Activated naive CD8-positive, alpha-beta T cell (primary cell): Measurements from ENCODE around the gene ADAM23.

ENCODE experiments used
- H3K27ac Mint-ChIP-seq: one replicate; pipeline ENCODE4 v1.8.0; 2021; ENCODE audit warnings: mixed read lengths
- H3K27me3 Mint-ChIP-seq: one replicate; pipeline ENCODE4 v1.8.0; 2021; ENCODE audit warnings: mixed read lengths
- H3K36me3 Mint-ChIP-seq: one replicate; pipeline ENCODE4 v1.8.0; 2021; ENCODE audit warnings: mixed read lengths
- H3K4me1 Mint-ChIP-seq: one replicate; pipeline ENCODE4 v1.8.0; 2021; ENCODE audit warnings: low read depth, mixed read lengths
- H3K4me3 Mint-ChIP-seq: one replicate; pipeline ENCODE4 v1.8.0; 2021; ENCODE audit warnings: mild to moderate bottlenecking, mixed read lengths
- H3K9me3 Mint-ChIP-seq: one replicate; pipeline ENCODE4 v1.8.0; 2021; ENCODE audit warnings: low read depth, mixed read lengths

The ADAM23 gene

DNA sequence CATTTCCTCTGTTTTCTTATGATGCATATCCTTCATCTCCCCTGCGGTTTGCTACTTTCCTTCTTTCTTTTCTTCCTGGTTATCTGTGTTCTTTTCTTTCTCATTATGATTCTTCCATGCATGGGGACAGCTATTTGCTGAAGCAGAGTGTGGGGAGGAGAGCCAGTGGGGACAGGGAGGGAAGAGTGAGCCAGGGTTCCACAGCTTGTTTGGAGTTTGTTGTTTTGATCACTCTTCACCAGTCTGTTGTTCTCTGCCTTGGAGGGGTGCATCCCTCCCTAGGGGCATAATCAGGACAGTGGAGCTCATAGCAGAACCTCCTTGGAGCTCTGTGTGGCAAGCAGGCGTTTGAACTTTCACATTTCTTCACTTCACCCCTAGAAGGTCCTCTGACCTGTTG lies 68.0 kb downstream of the ADAM23 start:
- H3K27me3 Mint-ChIP-seq, result peaks cover 3% of the 10 kb centered on the region
- H3K4me3 Mint-ChIP-seq, result no peak overlapping the region
- no peak overlapping the region for H3K27ac Mint-ChIP-seq
- peaks cover 4% of the 10 kb centered on the region for H3K4me1 Mint-ChIP-seq
- no peaks in the 10 kb centered on the region for H3K36me3 Mint-ChIP-seq
- no peaks in the 10 kb centered on the region for H3K9me3 Mint-ChIP-seq

DNA sequence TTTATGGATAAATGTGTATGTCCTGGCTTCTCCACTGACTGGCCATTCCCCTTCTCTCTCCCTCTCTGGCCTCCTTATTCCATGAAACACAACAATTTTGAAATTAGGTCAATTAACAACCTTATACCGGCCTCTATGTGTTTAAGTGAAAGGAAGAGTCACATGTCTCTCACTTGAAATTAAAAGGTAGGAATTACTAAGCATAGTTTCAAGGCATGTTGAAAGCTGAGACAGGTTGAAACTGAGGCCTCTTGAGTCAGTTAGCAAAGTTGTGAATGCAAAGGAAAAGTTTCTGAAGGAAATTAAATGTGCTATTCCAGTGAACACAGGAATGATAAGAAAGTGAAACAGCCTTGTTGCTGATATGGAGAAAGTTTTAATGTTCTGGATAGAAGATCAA lies 69.7 kb downstream of the ADAM23 start:
- Mint-ChIP-seq H3K36me3 (no peaks in the 10 kb centered on the region), H3K27ac (no peak overlapping the region), H3K9me3 (no peaks in the 10 kb centered on the region), H3K27me3 (peaks cover 3% of the 10 kb centered on the region), H3K4me1 (peaks cover 4% of the 10 kb centered on the region), H3K4me3 (no peak overlapping the region)

DNA sequence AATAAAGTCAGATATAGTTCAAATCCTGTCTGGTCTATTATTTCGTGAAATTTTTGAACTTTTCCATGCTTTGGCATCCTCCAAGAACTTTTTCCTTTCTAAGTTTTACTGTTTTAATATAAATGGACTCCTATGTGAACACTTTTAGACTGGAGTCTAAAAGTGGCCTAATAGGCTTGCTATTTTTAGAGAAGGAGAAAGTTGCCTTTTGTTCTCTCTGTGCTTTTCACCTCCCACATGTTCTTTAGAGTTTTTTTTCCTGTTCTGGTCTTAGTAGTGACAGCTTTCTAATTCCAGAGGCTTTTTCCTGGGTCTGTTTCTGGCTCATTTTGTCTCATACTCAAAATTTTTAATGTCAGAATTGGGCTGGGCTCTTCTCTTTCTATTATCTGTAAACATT lies 72.2 kb downstream of the ADAM23 start:
- Mint-ChIP-seq H3K27me3 (peaks cover 5% of the 10 kb centered on the region), H3K9me3 (no peaks in the 10 kb centered on the region), H3K36me3 (no peaks in the 10 kb centered on the region), H3K4me1 (peaks cover 4% of the 10 kb centered on the region), H3K4me3 (no peak overlapping the region), H3K27ac (no peak overlapping the region)

DNA sequence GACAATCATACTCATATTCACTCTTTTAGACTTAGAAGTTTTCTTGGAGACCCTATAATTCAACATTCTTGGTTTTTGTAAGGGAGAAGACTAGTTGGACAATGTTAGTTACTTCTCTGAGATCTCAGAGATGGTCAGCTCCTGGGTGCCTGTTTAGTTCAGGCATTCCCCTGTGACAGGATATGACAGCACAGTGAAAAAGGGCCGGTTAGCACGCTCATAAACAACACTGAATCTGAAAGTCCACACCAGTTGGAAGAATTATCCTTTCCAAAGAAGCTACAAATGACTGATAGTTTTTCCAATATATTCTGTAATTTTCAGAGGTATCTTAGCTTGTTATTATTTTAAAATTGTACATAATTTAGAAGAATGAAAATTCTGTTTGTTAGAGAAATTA lies 75.7 kb downstream of the ADAM23 start:
- H3K36me3 Mint-ChIP-seq, result no peaks in the 10 kb centered on the region
- H3K4me1 Mint-ChIP-seq, result no peaks in the 10 kb centered on the region
- H3K27ac Mint-ChIP-seq, result no peak overlapping the region
- no peaks in the 10 kb centered on the region for H3K9me3 Mint-ChIP-seq
- no peak overlapping the region for H3K4me3 Mint-ChIP-seq
- H3K27me3 Mint-ChIP-seq, result peaks cover 3% of the 10 kb centered on the region

DNA sequence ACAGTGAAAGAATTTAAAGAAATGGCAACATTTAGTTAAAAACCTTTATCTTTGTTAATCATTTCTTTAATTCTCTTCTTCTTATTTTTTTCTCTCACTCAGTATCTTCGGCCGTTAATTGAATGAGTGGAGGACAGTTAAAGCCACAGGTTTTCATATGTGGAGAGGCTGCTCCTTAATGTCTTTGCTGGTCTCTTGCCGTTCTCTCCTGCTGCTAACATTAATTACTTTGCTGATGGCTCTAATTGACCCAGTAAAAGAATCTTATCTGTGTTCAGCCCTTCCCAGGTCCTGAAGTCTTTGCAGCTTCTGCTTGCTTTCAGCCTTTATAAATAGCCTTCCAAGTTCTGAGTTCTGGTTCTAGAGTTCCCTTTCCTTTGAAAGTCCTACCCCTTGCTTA lies 77.1 kb downstream of the ADAM23 start:
- H3K9me3 Mint-ChIP-seq, result no peaks in the 10 kb centered on the region
- H3K4me3 Mint-ChIP-seq, result no peak overlapping the region
- H3K27ac Mint-ChIP-seq, result no peak overlapping the region
- peaks cover 2% of the 10 kb centered on the region for H3K27me3 Mint-ChIP-seq
- H3K4me1 Mint-ChIP-seq, result no peaks in the 10 kb centered on the region
- no peaks in the 10 kb centered on the region for H3K36me3 Mint-ChIP-seq

DNA sequence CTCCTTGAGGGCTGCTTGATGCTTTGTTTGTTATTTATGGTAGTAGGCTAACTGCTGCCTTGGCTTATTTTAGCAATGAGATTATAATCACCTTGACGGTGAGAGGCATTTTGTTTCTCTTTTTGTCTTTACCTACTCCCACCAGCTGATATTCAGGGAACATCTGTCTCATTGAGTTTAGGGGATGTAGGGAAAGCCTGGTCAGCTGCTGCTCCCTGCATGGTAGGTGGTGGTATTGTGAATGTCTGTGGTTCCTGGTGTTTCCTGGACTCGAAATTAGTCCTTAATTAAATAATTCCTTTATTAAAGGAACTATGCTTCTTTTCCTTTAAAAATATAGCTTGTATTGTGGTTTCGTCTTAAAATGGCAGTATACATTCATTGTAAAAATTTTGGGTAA lies 77.8 kb downstream of the ADAM23 start:
- Mint-ChIP-seq H3K4me3 (no peak overlapping the region), H3K27me3 (peaks cover 2% of the 10 kb centered on the region), H3K4me1 (no peaks in the 10 kb centered on the region), H3K27ac (no peak overlapping the region), H3K9me3 (no peaks in the 10 kb centered on the region), H3K36me3 (no peaks in the 10 kb centered on the region)

DNA sequence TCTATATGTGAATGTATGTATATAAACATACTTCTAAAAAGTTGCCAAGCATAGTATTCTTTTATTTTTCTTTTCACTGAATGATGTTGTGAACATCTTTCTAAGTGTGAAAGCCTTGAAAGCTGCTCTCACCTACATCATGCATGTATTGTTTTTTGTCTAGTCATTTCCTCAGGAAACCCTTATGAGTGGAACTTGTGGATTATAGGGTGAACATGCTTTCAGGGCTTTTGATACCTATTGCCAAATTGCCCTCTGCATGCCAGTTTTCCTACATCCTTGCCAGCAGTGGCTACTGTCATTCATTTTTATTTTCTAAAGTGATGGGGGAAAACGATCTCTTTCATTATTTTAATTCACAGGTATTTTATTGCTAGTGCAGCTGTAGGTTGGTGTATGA lies 78.3 kb downstream of the ADAM23 start:
- Mint-ChIP-seq H3K27me3 (peaks cover 2% of the 10 kb centered on the region), H3K4me1 (no peaks in the 10 kb centered on the region), H3K9me3 (no peaks in the 10 kb centered on the region), H3K27ac (no peak overlapping the region), H3K36me3 (no peaks in the 10 kb centered on the region), H3K4me3 (no peak overlapping the region)

DNA sequence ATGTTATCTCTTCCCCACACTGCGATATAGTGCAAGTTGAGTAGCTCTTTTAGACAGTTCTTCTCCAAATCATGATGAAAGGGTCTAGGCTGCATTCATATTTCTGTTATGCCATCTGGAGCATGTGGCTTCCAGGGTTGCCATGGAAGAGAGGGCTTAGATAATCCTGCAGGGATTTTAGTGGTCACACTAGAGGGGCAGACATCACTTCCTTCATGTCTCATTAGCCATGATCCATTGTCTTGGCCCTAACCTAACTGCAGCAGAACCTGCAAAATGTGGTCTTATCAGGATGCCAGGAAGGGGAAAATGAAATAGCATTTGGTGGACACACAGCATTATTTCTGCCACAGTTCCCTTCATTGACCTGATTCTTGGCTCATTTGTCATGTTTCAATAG lies 83.1 kb downstream of the ADAM23 start:
- Mint-ChIP-seq H3K27me3 (peaks cover 7% of the 10 kb centered on the region), H3K4me1 (peaks cover 11% of the 10 kb centered on the region), H3K36me3 (no peaks in the 10 kb centered on the region), H3K9me3 (no peaks in the 10 kb centered on the region), H3K4me3 (no peak overlapping the region), H3K27ac (no peak overlapping the region)

DNA sequence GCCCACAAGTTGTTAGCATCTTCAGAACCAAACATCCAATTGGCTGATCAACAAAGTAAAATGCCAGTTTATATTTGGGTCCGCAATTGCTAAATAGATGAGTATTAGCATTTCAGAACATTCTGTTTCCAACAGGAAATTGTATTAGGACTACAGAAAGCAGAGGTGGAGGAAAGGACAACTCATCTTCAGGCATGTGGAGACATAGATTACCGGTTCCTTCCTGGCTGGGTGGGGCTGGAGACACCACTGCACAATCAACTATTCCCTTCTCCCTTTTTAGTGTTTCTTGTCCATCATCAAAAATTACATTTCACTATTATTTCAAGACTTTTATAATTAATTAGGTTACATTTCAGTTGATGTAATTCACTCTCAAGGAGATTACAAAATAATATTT lies 83.8 kb downstream of the ADAM23 start:
- no peaks in the 10 kb centered on the region for H3K9me3 Mint-ChIP-seq
- H3K4me3 Mint-ChIP-seq, result no peak overlapping the region
- H3K4me1 Mint-ChIP-seq, result peaks cover 13% of the 10 kb centered on the region
- peaks cover 7% of the 10 kb centered on the region for H3K27me3 Mint-ChIP-seq
- no peak overlapping the region for H3K27ac Mint-ChIP-seq
- no peaks in the 10 kb centered on the region for H3K36me3 Mint-ChIP-seq

DNA sequence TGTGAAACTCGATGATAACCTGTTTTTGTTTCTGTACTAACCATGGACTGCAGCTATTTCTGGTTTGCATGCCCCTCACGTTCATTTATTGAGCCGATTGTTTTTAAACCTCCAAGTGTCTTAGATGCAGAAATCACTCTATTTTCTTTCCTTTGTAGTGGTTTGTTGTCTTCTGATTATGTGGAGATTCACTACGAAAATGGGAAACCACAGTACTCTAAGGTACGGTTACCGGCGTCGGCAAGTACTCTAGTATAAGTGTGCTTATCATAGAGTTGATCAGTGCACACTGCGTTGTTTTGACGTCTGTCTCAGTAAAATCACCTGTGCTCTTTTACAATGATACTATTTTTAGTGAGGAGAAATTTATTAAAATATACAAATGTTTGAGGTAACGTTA lies 87.4 kb downstream of the ADAM23 start:
- H3K9me3 Mint-ChIP-seq, result no peaks in the 10 kb centered on the region
- no peaks in the 10 kb centered on the region for H3K36me3 Mint-ChIP-seq
- H3K4me1 Mint-ChIP-seq, result peaks cover 13% of the 10 kb centered on the region
- peaks cover 16% of the 10 kb centered on the region for H3K27me3 Mint-ChIP-seq
- peak overlapping the region; percentile 65 for H3K4me3 Mint-ChIP-seq
- H3K27ac Mint-ChIP-seq, result no peak overlapping the region

DNA sequence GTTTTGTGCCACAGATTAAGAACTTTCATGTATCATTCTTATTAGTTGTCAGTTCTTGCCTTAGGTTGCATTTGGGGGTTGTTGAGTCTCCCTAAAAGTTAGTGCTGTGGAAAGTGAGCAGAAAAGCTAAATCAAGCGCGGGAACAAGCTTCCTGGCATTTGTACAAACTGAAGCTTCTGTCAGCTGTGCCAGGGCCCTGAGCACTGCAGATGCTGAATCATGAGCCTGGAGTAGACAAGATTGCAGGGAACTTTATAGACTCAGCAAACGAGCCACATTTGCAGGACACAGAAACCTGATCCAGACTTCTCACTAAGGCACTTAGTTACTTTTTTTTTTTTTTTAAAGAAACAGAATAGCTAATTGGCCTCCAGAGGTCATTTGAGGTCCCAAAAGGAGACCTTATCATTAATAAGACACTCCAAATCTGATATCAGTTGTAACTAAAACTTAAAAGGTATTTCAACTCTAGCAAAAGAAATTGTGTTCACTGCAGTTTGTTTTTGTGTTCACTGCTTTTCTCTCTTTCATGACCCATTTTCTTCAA lies 88.7 kb downstream of the ADAM23 start:
- H3K27me3 Mint-ChIP-seq, result peaks cover 16% of the 10 kb centered on the region
- H3K27ac Mint-ChIP-seq, result no peak overlapping the region
- no peaks in the 10 kb centered on the region for H3K36me3 Mint-ChIP-seq
- H3K9me3 Mint-ChIP-seq, result no peaks in the 10 kb centered on the region
- H3K4me3 Mint-ChIP-seq, result no peak overlapping the region
- H3K4me1 Mint-ChIP-seq, result peaks cover 13% of the 10 kb centered on the region

DNA sequence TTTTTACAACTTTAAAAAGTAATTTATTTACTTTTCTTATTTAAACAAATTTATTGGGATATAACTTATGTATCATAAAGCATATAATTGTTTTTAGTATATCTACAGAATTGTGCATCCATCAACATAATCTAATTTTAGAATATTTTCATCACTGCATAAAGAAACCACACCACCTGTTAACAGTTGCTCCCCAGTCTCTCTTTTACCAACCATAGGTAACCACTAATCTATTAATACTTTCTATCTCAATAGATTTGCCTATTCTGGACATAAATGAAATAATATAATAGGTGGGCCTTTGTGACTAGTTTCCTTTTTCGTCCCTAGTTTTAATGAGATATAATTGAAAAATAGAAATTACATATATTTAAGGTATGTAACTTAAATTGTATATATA lies 90.6 kb downstream of the ADAM23 start:
- no peak overlapping the region for H3K27ac Mint-ChIP-seq
- peaks cover 15% of the 10 kb centered on the region for H3K27me3 Mint-ChIP-seq

DNA sequence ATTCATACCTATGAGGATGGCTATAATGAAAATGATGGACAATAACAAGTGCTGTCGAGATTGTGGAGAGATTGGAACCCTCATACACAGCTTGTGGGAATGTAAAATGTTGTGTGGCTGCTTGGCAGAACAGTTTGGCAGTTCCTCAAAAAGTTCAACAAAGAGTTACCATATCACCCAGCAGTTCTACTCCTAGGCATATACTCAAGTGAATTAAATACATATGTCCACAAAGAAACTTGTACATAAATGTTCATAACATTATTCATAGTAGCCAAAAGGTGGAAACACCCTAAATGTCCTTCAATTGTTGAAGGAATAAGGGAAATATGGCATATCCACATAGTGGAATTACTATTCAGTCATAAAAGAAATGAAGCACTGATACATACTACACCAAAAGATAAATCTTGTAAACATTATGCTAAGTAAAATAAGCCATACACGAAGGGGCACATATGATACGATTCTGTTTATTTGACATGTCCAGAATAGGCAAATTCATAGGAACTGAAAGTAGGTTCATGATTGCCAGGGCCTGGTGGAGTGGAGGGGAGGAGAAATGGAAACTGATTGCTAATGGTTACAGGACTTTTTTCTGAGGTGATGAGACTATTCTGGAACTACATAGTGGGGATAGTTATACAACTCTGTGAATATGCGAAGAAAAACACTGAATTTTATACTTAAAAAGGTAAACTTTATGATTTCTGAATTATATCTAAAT lies 92.1 kb downstream of the ADAM23 start:
- Mint-ChIP-seq H3K9me3 (no peaks in the 10 kb centered on the region), H3K36me3 (no peaks in the 10 kb centered on the region), H3K27ac (no peak overlapping the region), H3K4me3 (no peak overlapping the region), H3K27me3 (peaks cover 13% of the 10 kb centered on the region), H3K4me1 (peaks cover 11% of the 10 kb centered on the region)

More for the DNA sequence above, 90.6 kb downstream of the ADAM23 start:
- Mint-ChIP-seq H3K4me1 (peaks cover 13% of the 10 kb centered on the region), H3K9me3 (no peaks in the 10 kb centered on the region), H3K36me3 (no peaks in the 10 kb centered on the region), H3K4me3 (no peak overlapping the region)

DNA sequence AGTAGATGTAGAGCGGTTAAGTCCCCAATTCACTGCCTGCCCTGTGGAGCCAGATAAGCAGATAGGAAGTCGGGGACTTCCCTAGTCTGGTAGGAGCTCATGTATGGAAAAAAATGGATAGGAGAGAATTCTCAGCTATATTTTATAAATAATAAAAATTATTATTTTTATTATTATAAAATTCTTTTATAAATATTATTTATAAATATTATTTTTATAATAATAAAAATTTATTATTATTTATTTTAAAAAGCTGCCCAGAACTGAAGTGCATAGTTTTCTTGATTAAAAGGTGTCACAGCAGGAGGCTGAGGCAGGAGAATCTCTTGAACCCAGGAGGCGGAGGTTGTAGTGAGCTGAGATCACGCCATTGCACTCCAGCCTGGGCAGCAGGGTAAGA lies 97.4 kb downstream of the ADAM23 start:
- Mint-ChIP-seq H3K36me3 (no peaks in the 10 kb centered on the region), H3K4me3 (no peak overlapping the region), H3K27me3 (peaks cover 4% of the 10 kb centered on the region), H3K27ac (no peak overlapping the region), H3K4me1 (peaks cover 5% of the 10 kb centered on the region), H3K9me3 (no peaks in the 10 kb centered on the region)

DNA sequence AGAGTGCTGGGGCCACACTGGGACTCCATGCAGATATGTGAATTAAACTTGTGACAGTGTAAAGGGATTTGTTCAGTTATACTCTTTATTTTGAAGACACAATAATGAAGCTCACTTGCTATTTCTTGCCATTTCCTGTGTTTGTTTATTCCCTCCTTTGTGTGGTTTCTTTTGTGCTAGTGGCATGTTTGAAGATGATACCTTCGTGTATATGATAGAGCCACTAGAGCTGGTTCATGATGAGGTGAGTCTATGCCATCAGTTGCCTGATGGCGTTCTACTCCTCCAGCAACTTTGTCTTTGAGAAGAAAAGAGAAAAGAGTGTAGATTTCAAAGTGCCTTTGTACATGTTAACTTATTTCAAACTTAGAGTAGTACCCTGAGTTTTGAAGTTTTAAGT lies 99.7 kb downstream of the ADAM23 start:
- H3K27ac Mint-ChIP-seq, result no peak overlapping the region
- H3K9me3 Mint-ChIP-seq, result no peaks in the 10 kb centered on the region
- peaks cover 2% of the 10 kb centered on the region for H3K27me3 Mint-ChIP-seq
- H3K36me3 Mint-ChIP-seq, result no peaks in the 10 kb centered on the region
- H3K4me3 Mint-ChIP-seq, result no peak overlapping the region
- H3K4me1 Mint-ChIP-seq, result peaks cover 5% of the 10 kb centered on the region

DNA sequence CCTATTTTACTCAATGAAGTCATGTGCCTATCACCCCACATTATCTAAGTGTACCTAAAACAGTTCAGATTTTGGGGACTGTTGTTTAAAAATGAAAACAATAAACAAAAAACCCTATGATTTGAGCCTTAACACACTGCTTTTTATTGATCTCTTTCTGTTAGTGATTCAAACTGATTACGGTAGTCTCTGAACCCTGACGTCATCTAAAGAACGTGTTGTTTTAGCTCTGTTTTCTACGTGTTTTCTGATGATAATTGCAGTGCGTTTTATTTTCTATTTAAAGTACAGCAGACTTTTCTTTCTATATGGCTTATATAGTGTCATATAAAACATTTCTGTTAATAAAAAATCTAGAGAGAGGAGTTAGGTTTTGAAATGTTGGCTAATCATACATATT lies 105.1 kb downstream of the ADAM23 start:
- H3K36me3 Mint-ChIP-seq, result no peaks in the 10 kb centered on the region
- H3K27me3 Mint-ChIP-seq, result peaks cover 2% of the 10 kb centered on the region
- H3K4me1 Mint-ChIP-seq, result no peaks in the 10 kb centered on the region
- no peak overlapping the region for H3K27ac Mint-ChIP-seq
- no peak overlapping the region for H3K4me3 Mint-ChIP-seq
- H3K9me3 Mint-ChIP-seq, result no peaks in the 10 kb centered on the region
